Measurements from ENCODE around the gene ADAMTSL3.

DNA sequence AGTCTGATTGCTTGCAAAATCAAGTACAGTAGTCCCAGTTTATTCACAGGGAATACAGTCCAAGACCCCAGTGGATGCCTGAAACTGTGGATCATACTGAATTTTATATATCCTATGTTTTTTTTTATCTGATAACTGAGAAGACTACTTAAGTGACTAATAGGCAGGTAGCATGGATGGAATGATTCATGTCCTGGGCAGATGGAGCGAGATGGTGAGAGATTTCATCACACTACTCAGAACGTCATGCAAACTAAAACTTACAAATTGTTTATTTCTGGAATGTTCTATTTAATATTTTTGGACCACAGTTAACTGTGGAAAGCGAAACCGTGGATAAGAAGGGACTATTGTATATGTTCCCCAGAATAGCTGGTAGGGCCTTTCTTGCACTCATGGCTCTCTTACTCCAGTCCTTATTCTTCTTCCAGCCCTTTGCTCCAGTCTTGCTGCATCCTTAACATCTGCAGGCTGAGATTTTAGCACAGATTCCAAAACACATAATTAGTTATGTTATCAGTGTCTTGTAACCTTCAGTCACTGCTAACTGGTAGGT is 290.0 kb downstream of the ADAMTSL3 start:
- TF ChIP-seq CTCF (IDR thresholded peaks at IDR 0.05) (no peak), POLR2A (IDR thresholded peaks at IDR 0.05) (no peak)

Data from heart left ventricle (tissue), 13 donors.